Fibroblast of gingiva (primary cell): ENCODE data around the gene OGFOD3.
"Not testable (repeated sequence)": the region's sequence is repeated elsewhere in the genome, so short reads cannot be mapped to it uniquely, and the experiment has no call there.

ENCODE experiments used
- DNase-seq: peaks from one replicate; pipeline ENCODE4 v3.0.0-alpha.2; 2011; ENCODE audit warnings: low read depth

The OGFOD3 gene

GRCh38 chr17:82418001-82418986, at the start of gene OGFOD3, which contains the start of gene HEXD:
TSS of gene OGFOD3 (minus strand) at chr17:82418586. CDS start at chr17:82418485, 101 bp downstream.
TSS of gene HEXD (plus strand) at chr17:82418347. CDS start at chr17:82419800, 1,453 bp downstream.
- peak; percentile 77 for DNase-seq

- no peak for DNase-seq
Observed at GRCh38 chr17:82465023-82465603, 46.7 kb upstream of the OGFOD3 start.

- DNase-seq, result no peak
Observed at GRCh38 chr17:82464567-82464929, 46.2 kb upstream of the OGFOD3 start.

GRCh38 chr17:82463925-82464566, 45.7 kb upstream of the OGFOD3 start:
- no peak for DNase-seq

GRCh38 chr17:82463391-82463790, 45.0 kb upstream of the OGFOD3 start:
- no peak for DNase-seq

GRCh38 chr17:82461827-82462524, 43.6 kb upstream of the OGFOD3 start:
- no peak for DNase-seq

GRCh38 chr17:82459936-82460335, 41.5 kb upstream of the OGFOD3 start:
- not testable (repeated sequence) for DNase-seq

GRCh38 chr17:82458885-82459424, 40.6 kb upstream of the OGFOD3 start:
- no peak for DNase-seq

GRCh38 chr17:82458179-82458884, 39.9 kb upstream of the OGFOD3 start, which contains the start of gene NARF:
TSS of gene NARF (plus strand) at chr17:82458741. CDS start at chr17:82458804, 63 bp downstream.
- peak; percentile 99 for DNase-seq

- no peak for DNase-seq
Observed at GRCh38 chr17:82457929-82458178, 39.5 kb upstream of the OGFOD3 start.

- no peak for DNase-seq
Observed at GRCh38 chr17:82457073-82457928, 38.9 kb upstream of the OGFOD3 start.

GRCh38 chr17:82453706-82454105, 35.3 kb upstream of the OGFOD3 start:
- not testable (repeated sequence) for DNase-seq

- DNase-seq, result not testable (repeated sequence)
Observed at GRCh38 chr17:82453151-82453550, 34.8 kb upstream of the OGFOD3 start.

- DNase-seq, result no peak
Observed at GRCh38 chr17:82452162-82452561, 33.8 kb upstream of the OGFOD3 start.

- peak; percentile 95 for DNase-seq
Observed at GRCh38 chr17:82450357-82451106, 32.1 kb upstream of the OGFOD3 start, which contains the start of gene CYBC1. TSS of gene CYBC1 (minus strand) at chr17:82450752. CDS start at chr17:82449254, 1,498 bp downstream.

GRCh38 chr17:82449883-82450356, 31.5 kb upstream of the OGFOD3 start:
- no peak for DNase-seq

- DNase-seq, result no peak
Observed at GRCh38 chr17:82449131-82449882, 30.9 kb upstream of the OGFOD3 start.

- DNase-seq, result no peak
Observed at GRCh38 chr17:82447876-82448275, 29.5 kb upstream of the OGFOD3 start.
